Activated naive CD8-positive, alpha-beta T cell (primary cell): ENCODE data around the gene CDH13.

Experiments used
- H3K27ac Mint-ChIP-seq: one replicate; pipeline ENCODE4 v1.8.0; 2021; ENCODE audit warnings: mixed read lengths
- H3K27me3 Mint-ChIP-seq: one replicate; pipeline ENCODE4 v1.8.0; 2021; ENCODE audit warnings: mixed read lengths
- H3K36me3 Mint-ChIP-seq: one replicate; pipeline ENCODE4 v1.8.0; 2021; ENCODE audit warnings: mixed read lengths
- H3K4me1 Mint-ChIP-seq: one replicate; pipeline ENCODE4 v1.8.0; 2021; ENCODE audit warnings: low read depth, mixed read lengths
- H3K4me3 Mint-ChIP-seq: one replicate; pipeline ENCODE4 v1.8.0; 2021; ENCODE audit warnings: mild to moderate bottlenecking, mixed read lengths
- H3K9me3 Mint-ChIP-seq: one replicate; pipeline ENCODE4 v1.8.0; 2021; ENCODE audit warnings: low read depth, mixed read lengths

The CDH13 gene

DNA sequence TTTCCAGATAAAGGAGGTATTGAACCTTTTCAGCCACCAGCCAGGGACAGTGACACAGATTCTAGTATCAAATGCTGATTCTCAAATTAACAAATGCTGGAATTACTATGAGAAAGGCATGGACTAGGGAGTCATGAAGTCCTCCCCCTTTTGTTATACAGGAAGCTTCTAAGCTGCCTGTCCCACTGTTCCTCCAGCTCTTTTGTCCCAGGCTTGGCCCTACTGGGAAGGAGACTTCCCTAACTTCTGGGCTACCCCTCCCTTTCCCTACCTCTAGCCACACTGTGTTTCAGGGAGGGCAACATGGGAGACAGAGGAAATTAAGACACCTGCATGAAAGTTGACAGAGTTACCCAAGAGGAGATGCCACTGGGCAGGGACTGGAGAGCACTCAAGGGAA is 192.5 kb downstream of the CDH13 start:
- no peaks in the 10 kb centered on the region for H3K9me3 Mint-ChIP-seq
- peaks cover 1% of the 10 kb centered on the region for H3K27me3 Mint-ChIP-seq
- no peak overlapping the region for H3K4me3 Mint-ChIP-seq
- H3K4me1 Mint-ChIP-seq: no peaks in the 10 kb centered on the region
- H3K27ac Mint-ChIP-seq: no peak overlapping the region
- H3K36me3 Mint-ChIP-seq: no peaks in the 10 kb centered on the region

DNA sequence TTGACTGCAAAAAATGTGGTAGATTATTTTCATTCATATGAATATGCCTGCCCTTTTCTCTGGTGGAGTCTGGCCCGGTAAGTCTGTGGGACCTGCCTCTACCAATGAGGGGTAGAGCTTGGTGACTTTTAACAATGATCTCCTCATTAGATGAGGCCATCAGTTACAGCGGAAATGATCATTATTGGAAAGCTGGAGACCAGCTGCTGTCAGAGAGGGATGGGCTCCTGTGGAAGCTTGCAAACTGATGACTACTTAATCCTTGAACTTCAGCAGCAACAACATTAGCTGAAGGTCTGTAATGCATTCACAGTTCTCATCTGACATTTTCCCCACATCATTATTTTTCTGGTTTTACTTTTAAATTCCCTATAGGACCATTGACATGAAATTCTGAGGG is 194.1 kb downstream of the CDH13 start:
- no peaks in the 10 kb centered on the region for H3K4me1 Mint-ChIP-seq
- no peak overlapping the region for H3K27ac Mint-ChIP-seq
- H3K9me3 Mint-ChIP-seq: no peaks in the 10 kb centered on the region
- no peak overlapping the region for H3K4me3 Mint-ChIP-seq
- H3K27me3 Mint-ChIP-seq: peaks cover 1% of the 10 kb centered on the region
- no peaks in the 10 kb centered on the region for H3K36me3 Mint-ChIP-seq

GRCh38 chr16:82824408-82824807 is 197.6 kb downstream of the CDH13 start:
- H3K4me3 Mint-ChIP-seq: no peak overlapping the region
- H3K9me3 Mint-ChIP-seq: no peaks in the 10 kb centered on the region
- no peaks in the 10 kb centered on the region for H3K4me1 Mint-ChIP-seq
- H3K36me3 Mint-ChIP-seq: no peaks in the 10 kb centered on the region
- no peak overlapping the region for H3K27ac Mint-ChIP-seq
- H3K27me3 Mint-ChIP-seq: no peaks in the 10 kb centered on the region

DNA sequence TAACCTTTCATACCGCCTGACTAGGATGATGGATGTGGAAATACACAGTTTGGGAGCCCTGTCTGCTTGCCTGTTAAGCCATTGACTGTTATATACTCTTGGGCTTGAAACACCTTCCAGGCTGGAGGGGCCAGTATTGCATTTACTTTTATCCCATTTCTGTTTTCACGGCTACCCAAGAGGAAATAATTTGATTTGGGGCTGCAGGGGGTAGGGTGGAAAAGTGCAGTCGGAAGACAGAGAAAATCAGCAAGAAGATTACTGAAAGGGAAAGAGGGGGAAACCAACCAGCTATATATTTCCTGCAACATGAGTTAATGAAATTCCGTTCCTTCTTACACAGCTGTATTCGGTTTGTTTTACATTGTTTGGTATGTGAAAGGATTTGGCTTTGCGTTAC is 202.5 kb downstream of the CDH13 start:
- H3K9me3 Mint-ChIP-seq: no peaks in the 10 kb centered on the region
- H3K4me3 Mint-ChIP-seq: no peak overlapping the region
- no peaks in the 10 kb centered on the region for H3K4me1 Mint-ChIP-seq
- H3K36me3 Mint-ChIP-seq: no peaks in the 10 kb centered on the region
- H3K27ac Mint-ChIP-seq: no peak overlapping the region
- no peaks in the 10 kb centered on the region for H3K27me3 Mint-ChIP-seq

DNA sequence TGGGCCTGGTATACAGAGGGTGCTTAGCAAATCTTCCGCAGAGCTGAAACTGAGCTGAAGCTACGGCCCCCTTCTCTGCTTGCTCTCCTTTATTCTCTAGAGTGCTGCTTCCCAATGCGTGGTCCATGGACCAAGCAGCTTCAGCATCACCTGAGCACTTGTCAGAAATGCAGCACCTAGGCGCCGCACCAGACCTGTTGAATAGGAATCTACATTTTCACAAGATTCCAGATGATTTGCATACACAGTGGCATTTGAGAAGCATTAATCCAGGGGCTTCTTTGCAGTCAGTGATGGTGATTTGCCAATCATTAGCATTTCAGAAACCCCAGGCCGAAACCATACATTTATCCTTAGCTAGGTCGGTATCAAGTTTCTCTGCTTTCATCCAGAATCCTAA is 204.2 kb downstream of the CDH13 start:
- no peaks in the 10 kb centered on the region for H3K27me3 Mint-ChIP-seq
- no peaks in the 10 kb centered on the region for H3K36me3 Mint-ChIP-seq
- H3K4me3 Mint-ChIP-seq: no peak overlapping the region
- no peak overlapping the region for H3K27ac Mint-ChIP-seq
- H3K4me1 Mint-ChIP-seq: no peaks in the 10 kb centered on the region
- H3K9me3 Mint-ChIP-seq: no peaks in the 10 kb centered on the region

DNA sequence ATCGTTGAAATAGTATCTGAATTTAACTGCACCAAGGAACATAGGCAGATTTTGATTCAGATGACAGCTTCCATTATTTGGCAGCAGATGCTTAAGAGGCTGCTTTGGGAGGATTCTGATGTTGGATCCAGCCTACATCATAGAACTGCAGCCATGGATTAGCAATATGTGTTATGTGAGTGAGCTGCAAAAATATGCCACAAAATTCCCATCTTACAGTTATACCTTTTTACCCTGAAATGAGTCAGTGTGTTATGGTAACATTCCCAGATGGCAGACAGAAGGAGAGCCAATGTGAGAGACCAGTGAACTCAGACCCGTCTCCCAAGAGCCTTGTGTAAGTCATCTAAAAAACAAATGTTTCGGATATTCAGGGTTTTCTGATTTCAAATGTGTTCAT is 206.1 kb downstream of the CDH13 start:
- Mint-ChIP-seq H3K36me3 (no peaks in the 10 kb centered on the region), H3K9me3 (no peaks in the 10 kb centered on the region), H3K27me3 (no peaks in the 10 kb centered on the region), H3K27ac (no peak overlapping the region), H3K4me1 (no peaks in the 10 kb centered on the region), H3K4me3 (no peak overlapping the region)

DNA sequence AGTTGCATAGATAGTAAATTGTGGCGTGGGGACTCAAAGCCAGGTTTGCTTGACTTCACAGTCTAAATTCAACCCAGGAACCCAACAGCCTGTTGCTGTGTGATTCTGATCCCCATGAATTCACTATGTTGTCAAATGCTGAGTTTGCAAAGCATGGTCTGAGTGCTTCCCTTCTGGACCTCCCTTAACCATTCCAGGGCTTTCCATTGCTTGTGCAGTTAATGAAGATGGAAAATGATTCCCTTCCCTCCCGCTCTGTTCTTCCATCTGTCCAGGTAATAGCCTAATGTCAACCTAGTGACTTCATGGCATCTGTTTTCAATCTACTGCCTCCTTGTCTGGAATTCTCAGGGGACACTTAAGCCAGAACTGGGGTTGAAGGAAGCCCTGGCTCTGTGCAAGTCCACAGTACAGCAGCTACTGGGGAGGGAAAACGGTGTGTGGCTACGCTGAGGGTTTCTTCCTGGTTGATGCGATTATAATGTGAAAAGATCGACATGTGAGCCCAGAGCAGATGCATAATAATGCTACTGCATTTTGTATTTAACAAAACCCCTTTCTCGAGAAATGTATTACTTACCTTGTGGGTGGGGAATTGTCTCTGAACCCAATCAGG is 206.7 kb downstream of the CDH13 start:
- Mint-ChIP-seq H3K9me3 (no peaks in the 10 kb centered on the region), H3K4me3 (no peak overlapping the region), H3K4me1 (no peaks in the 10 kb centered on the region), H3K27me3 (no peaks in the 10 kb centered on the region), H3K27ac (no peak overlapping the region), H3K36me3 (no peaks in the 10 kb centered on the region)

DNA sequence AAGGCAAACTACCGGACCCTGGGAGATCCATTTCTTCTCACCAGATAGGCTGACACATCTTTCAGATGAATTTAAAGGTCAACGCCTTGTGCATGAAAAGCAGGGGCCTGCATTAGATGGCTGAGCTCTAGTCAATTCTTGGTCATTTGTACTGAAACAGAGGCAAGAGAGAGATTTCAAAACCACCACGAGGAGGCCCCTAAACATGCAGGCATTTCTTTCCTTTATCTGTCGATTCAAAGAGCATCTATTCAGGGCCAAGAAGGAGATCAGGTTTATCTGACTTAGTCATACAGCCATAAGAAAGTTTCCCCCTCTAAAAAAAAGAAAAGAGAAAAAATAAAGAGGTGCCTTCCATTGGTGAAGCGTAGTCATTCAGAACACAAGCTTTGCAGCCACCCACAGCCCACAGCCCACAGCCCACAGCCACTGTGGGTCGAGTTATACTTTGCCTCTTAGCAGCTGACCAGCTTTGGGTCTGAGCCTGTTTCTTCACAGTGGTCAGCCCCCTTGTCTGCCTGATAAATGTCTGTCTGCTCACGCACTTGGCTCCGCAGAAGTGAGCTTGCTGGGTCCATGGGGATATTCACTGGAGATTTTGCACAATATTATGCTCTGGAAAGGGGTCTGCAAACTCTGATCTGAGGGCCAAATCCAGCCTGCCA is 207.5 kb downstream of the CDH13 start:
- H3K27ac Mint-ChIP-seq: no peak overlapping the region
- H3K27me3 Mint-ChIP-seq: no peaks in the 10 kb centered on the region
- no peaks in the 10 kb centered on the region for H3K4me1 Mint-ChIP-seq
- no peaks in the 10 kb centered on the region for H3K36me3 Mint-ChIP-seq
- no peak overlapping the region for H3K4me3 Mint-ChIP-seq
- H3K9me3 Mint-ChIP-seq: no peaks in the 10 kb centered on the region

DNA sequence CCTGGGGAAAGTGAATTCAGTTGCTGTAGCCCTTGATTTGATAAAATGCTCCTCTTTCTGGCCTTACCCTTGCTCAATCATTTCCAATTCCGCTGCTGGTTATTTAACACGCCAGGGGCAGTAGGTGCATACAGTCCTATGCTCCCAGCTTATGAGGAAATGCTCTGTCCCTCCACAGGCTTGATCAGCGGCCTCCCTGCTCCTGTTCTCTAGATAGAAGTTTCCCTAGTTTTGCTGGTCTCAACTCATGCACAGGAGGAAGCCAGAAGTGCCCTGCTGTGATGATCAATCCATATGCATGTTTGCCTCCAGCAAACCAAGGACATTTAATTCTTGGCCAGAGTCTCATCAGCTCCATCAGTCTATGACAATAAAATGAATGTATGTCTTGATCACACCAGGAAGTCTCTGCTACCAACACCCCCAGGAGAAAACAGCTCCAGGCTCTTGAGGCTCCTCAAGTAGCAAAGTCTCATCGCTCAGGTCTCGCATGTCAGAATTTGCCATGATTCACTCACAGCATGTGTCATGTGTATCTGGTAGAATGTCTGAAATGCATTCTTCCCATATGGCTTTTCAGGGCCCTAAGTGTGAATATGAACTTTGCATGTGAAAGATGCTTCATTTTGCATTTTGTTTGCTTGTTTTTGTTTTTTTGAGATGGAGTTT is 208.9 kb downstream of the CDH13 start:
- H3K27ac Mint-ChIP-seq: no peak overlapping the region
- H3K4me1 Mint-ChIP-seq: no peaks in the 10 kb centered on the region
- no peaks in the 10 kb centered on the region for H3K36me3 Mint-ChIP-seq
- no peaks in the 10 kb centered on the region for H3K9me3 Mint-ChIP-seq
- no peaks in the 10 kb centered on the region for H3K27me3 Mint-ChIP-seq
- H3K4me3 Mint-ChIP-seq: no peak overlapping the region

DNA sequence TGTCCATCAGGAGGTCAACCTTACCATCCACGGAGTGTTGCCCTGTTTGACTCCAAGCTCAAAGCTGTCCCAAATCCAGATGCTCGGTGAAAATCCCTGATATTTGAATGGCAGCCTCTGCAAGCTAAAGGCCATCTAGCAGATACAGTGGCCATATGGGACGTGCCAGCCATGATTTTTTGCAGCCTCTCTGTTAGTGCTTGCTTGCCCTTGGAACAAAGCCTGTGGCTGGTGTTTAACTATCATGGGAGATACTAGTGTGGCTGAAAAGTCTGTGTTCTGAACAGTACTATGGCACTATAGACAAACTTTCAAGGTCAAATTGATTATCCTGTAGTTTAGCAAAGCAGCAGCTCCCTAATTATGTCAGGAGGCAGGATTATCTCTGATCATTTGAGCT is 214.3 kb downstream of the CDH13 start:
- peaks cover 2% of the 10 kb centered on the region for H3K27me3 Mint-ChIP-seq
- no peaks in the 10 kb centered on the region for H3K4me1 Mint-ChIP-seq
- no peaks in the 10 kb centered on the region for H3K36me3 Mint-ChIP-seq
- H3K9me3 Mint-ChIP-seq: peaks cover 7% of the 10 kb centered on the region
- H3K4me3 Mint-ChIP-seq: no peak overlapping the region
- no peak overlapping the region for H3K27ac Mint-ChIP-seq

GRCh38 chr16:82843606-82844271 is 217.0 kb downstream of the CDH13 start:
- Mint-ChIP-seq H3K4me3 (no peak overlapping the region), H3K27ac (no peak overlapping the region), H3K9me3 (peaks cover 12% of the 10 kb centered on the region), H3K4me1 (no peaks in the 10 kb centered on the region), H3K36me3 (no peaks in the 10 kb centered on the region), H3K27me3 (peaks cover 5% of the 10 kb centered on the region)

DNA sequence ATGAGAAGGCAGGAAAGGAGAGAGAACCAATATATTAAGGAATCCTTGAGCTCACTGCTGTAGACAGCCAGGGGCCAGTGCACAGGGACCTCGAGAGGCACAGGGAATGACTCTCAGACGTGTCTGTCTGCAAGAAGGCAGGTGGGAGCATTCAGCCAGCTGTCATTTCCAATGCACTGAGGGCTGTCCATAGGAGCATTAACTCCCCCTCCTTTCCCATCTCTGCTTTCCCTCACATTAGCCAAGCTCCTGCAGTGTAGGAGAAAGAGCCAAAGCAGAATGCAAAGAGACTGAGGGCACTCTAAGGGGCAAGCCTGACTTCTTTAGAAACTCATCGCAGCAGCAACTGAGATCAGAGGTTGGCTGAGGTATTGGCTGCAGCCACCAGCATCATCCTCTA is 218.3 kb downstream of the CDH13 start:
- Mint-ChIP-seq H3K27ac (no peak overlapping the region), H3K36me3 (no peaks in the 10 kb centered on the region), H3K27me3 (peaks cover 7% of the 10 kb centered on the region), H3K4me3 (no peak overlapping the region), H3K9me3 (peaks cover 12% of the 10 kb centered on the region), H3K4me1 (no peaks in the 10 kb centered on the region)

- peaks cover 8% of the 10 kb centered on the region for H3K27me3 Mint-ChIP-seq
- H3K27ac Mint-ChIP-seq: no peak overlapping the region
- H3K36me3 Mint-ChIP-seq: no peaks in the 10 kb centered on the region
These were observed 220.0 kb downstream of the CDH13 start for GRCh38 chr16:82846806-82847205.

DNA sequence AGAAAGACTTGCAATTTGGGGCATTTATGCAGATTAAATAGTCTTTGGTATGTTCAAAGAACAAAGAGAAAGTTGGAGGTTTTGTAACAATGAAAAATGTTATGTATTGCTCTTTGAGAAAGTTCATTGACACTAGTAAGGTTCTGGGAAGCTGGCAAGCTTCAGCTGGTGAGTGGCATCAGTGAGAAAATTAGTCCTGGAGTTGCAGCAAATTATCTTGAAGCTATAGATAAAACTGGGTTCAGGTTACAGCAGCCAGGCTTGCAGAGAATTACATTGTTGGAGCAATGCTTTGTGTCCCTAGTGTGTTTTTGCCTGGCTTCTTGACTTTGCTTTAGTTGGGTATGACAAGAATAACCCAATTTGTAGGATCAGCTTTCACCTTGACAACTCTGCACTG is 221.2 kb downstream of the CDH13 start:
- no peaks in the 10 kb centered on the region for H3K36me3 Mint-ChIP-seq
- H3K27me3 Mint-ChIP-seq: peaks cover 8% of the 10 kb centered on the region
- H3K9me3 Mint-ChIP-seq: peaks cover 12% of the 10 kb centered on the region
- no peak overlapping the region for H3K27ac Mint-ChIP-seq
- H3K4me1 Mint-ChIP-seq: no peaks in the 10 kb centered on the region
- H3K4me3 Mint-ChIP-seq: no peak overlapping the region

More at GRCh38 chr16:82846806-82847205, 220.0 kb downstream of the CDH13 start:
- no peak overlapping the region for H3K4me3 Mint-ChIP-seq
- no peaks in the 10 kb centered on the region for H3K4me1 Mint-ChIP-seq
- peaks cover 12% of the 10 kb centered on the region for H3K9me3 Mint-ChIP-seq

DNA sequence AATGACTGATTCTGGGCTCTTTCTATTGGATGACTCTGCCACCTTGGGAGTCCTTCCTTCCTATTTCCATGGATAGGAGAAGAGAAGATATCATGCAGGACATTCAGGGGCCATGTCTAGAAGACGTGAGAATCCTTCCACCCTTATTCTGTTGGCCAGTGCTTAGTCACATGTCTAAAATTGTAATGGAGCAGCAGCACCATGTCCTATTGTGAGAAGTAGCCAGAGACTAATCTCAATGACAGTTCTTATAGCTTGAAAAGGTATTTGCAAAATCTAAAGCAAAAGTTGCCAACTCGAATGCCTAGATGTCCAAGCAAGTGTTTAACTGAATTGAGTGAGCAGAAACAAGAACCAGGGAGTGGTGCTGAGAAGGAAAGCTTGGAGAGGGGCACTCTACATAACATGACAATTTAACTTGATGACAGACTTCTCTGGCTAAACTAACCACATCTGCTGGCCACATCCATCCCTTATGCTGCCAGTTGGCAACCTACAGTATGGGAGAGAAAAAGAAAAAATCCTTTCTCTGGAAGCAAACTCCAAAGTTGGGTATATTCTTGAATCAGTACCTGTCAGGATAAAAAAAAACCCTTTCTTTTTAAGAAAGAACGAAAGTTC is 225.7 kb downstream of the CDH13 start:
- H3K27ac Mint-ChIP-seq: no peak overlapping the region
- peaks cover 3% of the 10 kb centered on the region for H3K27me3 Mint-ChIP-seq
- no peak overlapping the region for H3K4me3 Mint-ChIP-seq
- H3K4me1 Mint-ChIP-seq: no peaks in the 10 kb centered on the region
- H3K9me3 Mint-ChIP-seq: peaks cover under 1% of the 10 kb centered on the region
- H3K36me3 Mint-ChIP-seq: no peaks in the 10 kb centered on the region
